ENCODE data around the gene NPR2.

NPR2 gene

DNA sequence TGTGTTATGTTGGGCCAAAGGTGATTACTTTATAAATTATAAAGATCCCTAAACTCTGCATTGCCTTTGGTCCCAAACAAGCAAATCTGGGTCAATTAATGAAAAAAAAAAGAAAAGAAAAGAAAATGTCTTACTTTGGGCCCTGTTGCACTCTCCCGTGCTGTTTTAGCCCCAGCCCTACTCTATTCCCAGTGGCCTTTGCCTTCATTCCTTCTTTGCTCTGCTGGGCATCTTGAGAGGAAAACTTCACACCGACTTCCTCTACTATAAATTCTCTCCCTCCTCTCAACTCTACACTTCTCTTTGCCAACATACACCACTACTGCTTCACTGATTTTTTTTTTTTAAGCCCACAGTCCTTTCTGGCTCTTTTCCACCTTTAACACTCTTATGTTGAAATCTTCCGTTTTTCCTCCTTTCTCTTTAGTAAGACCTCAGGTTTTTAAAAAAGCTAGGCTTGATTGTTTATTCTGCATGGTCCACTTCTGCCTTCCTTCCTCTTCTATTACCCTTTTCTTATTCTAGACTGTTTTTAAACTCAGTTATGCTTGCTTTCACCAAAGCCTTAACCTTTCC is 32.8 kb upstream of the NPR2 start:
- Histone ChIP-seq H3K79me2 (ENCODE audit: insufficient read depth, low read depth) (peaks cover 44% of the 10 kb centered on the region; the same call in 1 of the 2 replicates), H3K4me1 (ENCODE audit: low read depth, poor library complexity, severe bottlenecking) (peaks cover 16% of the 10 kb centered on the region), H3K9ac (no peak overlapping the region), H3K36me3 (ENCODE audit: insufficient read depth) (no peaks in the 10 kb centered on the region), H3K4me2 (peak overlapping the region; percentile 68), H2AFZ (ENCODE audit: low read depth) (no peak overlapping the region), H3K27me3 (ENCODE audit: insufficient read depth, low read depth) (no peaks in the 10 kb centered on the region), H3K4me3 (IDR thresholded peaks at IDR 0.05; ENCODE audit: insufficient read depth, low read depth, low read length) (no peak overlapping the region), H4K20me1 (ENCODE audit: insufficient read depth) (no peaks in the 10 kb centered on the region), H3K27ac (no peak overlapping the region)
- no peak for TF ChIP-seq CTCF (conservative IDR thresholded peaks at IDR 0.05; ENCODE audit: low read depth, low read length)

DNA sequence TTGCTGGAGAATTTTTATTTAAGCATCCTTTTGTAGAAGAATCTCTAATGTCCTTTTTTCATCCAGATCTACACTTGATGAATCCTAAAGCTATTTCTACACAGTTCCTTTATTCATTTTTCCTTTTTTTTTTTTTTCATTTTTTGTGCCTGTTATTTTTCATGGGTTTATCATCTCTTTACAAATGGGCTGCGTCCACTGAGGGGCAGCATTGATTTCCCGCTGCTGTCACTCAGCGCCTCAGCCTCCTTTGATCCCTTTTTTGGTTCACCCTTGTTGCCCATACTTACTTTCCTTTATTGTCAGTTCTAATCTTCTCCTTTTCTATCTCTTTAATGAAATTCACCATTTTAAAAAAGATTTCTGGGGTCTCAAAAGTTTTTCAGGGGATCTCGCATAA is 31.6 kb upstream of the NPR2 start:
- Histone ChIP-seq H3K27me3 (ENCODE audit: insufficient read depth, low read depth) (no peaks in the 10 kb centered on the region), H3K36me3 (ENCODE audit: insufficient read depth) (no peaks in the 10 kb centered on the region), H3K79me2 (ENCODE audit: insufficient read depth, low read depth) (peaks cover 44% of the 10 kb centered on the region; the same call in 1 of the 2 replicates), H2AFZ (ENCODE audit: low read depth) (no peak overlapping the region), H3K27ac (no peak overlapping the region), H4K20me1 (ENCODE audit: insufficient read depth) (no peaks in the 10 kb centered on the region), H3K4me1 (ENCODE audit: low read depth, poor library complexity, severe bottlenecking) (peaks cover 16% of the 10 kb centered on the region), H3K9ac (no peak overlapping the region), H3K4me2 (no peak overlapping the region), H3K4me3 (IDR thresholded peaks at IDR 0.05; ENCODE audit: insufficient read depth, low read depth, low read length) (no peak overlapping the region)
- no peak for TF ChIP-seq CTCF (conservative IDR thresholded peaks at IDR 0.05; ENCODE audit: low read depth, low read length)

DNA sequence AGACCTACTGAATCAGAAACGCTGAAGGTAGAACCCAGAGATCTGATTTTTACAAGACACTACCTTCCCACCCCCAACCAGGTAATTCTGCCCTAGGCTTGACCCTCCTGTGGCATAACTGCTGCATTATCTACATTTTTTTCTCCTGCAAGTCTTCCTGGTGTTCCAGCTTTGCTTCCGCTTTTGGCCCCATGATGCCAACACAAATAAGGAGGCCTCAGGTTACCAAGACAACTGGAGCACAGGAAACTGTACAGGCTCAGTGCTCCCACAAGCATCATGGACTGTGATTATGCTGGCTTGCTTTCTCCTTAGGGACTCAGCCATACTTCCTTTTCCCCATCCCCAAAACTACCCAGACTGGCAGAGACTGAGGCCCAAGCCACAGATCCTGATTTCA is 30.7 kb upstream of the NPR2 start:
- Histone ChIP-seq H3K4me2 (no peak overlapping the region), H3K79me2 (ENCODE audit: insufficient read depth, low read depth) (peaks cover 44% of the 10 kb centered on the region; the same call in 1 of the 2 replicates)

GRCh38 chr9:35763181-35763580 is 28.2 kb upstream of the NPR2 start:
- peaks cover 41% of the 10 kb centered on the region; the same call in 1 of the 2 replicates for H3K79me2 ChIP-seq (ENCODE audit: insufficient read depth, low read depth)
- no peak overlapping the region for H2AFZ ChIP-seq (ENCODE audit: low read depth)
- no peak overlapping the region for H3K9ac ChIP-seq
- TF ChIP-seq CTCF (conservative IDR thresholded peaks at IDR 0.05; ENCODE audit: low read depth, low read length): no peak
- no peaks in the 10 kb centered on the region for H4K20me1 ChIP-seq (ENCODE audit: insufficient read depth)
- no peaks in the 10 kb centered on the region for H3K27me3 ChIP-seq (ENCODE audit: insufficient read depth, low read depth)
- no peak overlapping the region for H3K4me2 ChIP-seq
- H3K27ac ChIP-seq: no peak overlapping the region
- no peaks in the 10 kb centered on the region for H3K36me3 ChIP-seq (ENCODE audit: insufficient read depth)
- H3K4me3 ChIP-seq (IDR thresholded peaks at IDR 0.05; ENCODE audit: insufficient read depth, low read depth, low read length): no peak overlapping the region
- peaks cover 10% of the 10 kb centered on the region for H3K4me1 ChIP-seq (ENCODE audit: low read depth, poor library complexity, severe bottlenecking)

More for the DNA sequence above, 30.7 kb upstream of the NPR2 start:
- Histone ChIP-seq H3K9ac (no peak overlapping the region), H4K20me1 (ENCODE audit: insufficient read depth) (no peaks in the 10 kb centered on the region), H3K4me1 (ENCODE audit: low read depth, poor library complexity, severe bottlenecking) (peaks cover 16% of the 10 kb centered on the region), H3K27me3 (ENCODE audit: insufficient read depth, low read depth) (no peaks in the 10 kb centered on the region), H2AFZ (ENCODE audit: low read depth) (no peak overlapping the region), H3K36me3 (ENCODE audit: insufficient read depth) (no peaks in the 10 kb centered on the region), H3K27ac (no peak overlapping the region), H3K4me3 (IDR thresholded peaks at IDR 0.05; ENCODE audit: insufficient read depth, low read depth, low read length) (no peak overlapping the region)
- TF ChIP-seq CTCF (conservative IDR thresholded peaks at IDR 0.05; ENCODE audit: low read depth, low read length): no peak
